HUES6 (cell line): Measurements from ENCODE around the gene PIK3R3.

ENCODE experiments used
- H3K27ac ChIP-seq: 2 replicates; pipeline ENCODE4 v1.7.0; 2013; ENCODE audit warnings: low read depth, mild to moderate bottlenecking, low read length, inconsistent platforms
- H3K27me3 ChIP-seq: 2 replicates; pipeline ENCODE4 v1.6.1; 2013; ENCODE audit warnings: low read length; ENCODE audit not compliant: control insufficient read depth, insufficient read depth
- H3K36me3 ChIP-seq: 2 replicates; pipeline ENCODE4 v1.6.1; 2013; ENCODE audit warnings: low read length; ENCODE audit not compliant: control insufficient read depth, insufficient read depth
- H3K4me1 ChIP-seq: 2 replicates; pipeline ENCODE4 v1.6.1; 2013; ENCODE audit warnings: low read length; ENCODE audit not compliant: control insufficient read depth, insufficient read depth
- H3K4me3 ChIP-seq: 2 replicates; pipeline ENCODE4 v1.5.1; 2013; ENCODE audit warnings: low read depth, low read length
- H3K9ac ChIP-seq: one replicate; pipeline ENCODE4 v1.6.1; 2013; ENCODE audit warnings: mild to moderate bottlenecking, low read length
- H3K9me3 ChIP-seq: 2 replicates; pipeline ENCODE4 v1.6.1; 2013; ENCODE audit warnings: low read depth, low read length; ENCODE audit not compliant: control insufficient read depth, insufficient read depth

The PIK3R3 gene

GRCh38 chr1:46081619-46082018 is 50.8 kb downstream of the PIK3R3 start:
- Histone ChIP-seq H3K9ac (no peak overlapping the region), H3K9me3 (no peaks in the 10 kb centered on the region), H3K4me3 (no peak overlapping the region), H3K36me3 (no peaks in the 10 kb centered on the region), H3K27ac (no peak overlapping the region), H3K4me1 (no peaks in the 10 kb centered on the region), H3K27me3 (no peaks in the 10 kb centered on the region)

GRCh38 chr1:46081206-46081605 is 51.2 kb downstream of the PIK3R3 start:
- Histone ChIP-seq H3K4me3 (no peak overlapping the region), H3K27ac (no peak overlapping the region), H3K4me1 (no peaks in the 10 kb centered on the region), H3K27me3 (no peaks in the 10 kb centered on the region), H3K9ac (no peak overlapping the region), H3K9me3 (no peaks in the 10 kb centered on the region), H3K36me3 (no peaks in the 10 kb centered on the region)

- H3K27me3 ChIP-seq, result no peaks in the 10 kb centered on the region
Observed at GRCh38 chr1:46080257-46080656, 52.2 kb downstream of the PIK3R3 start.

GRCh38 chr1:46077644-46078043 is 54.8 kb downstream of the PIK3R3 start:
- Histone ChIP-seq H3K27me3 (no peaks in the 10 kb centered on the region), H3K4me3 (no peak overlapping the region), H3K9me3 (no peaks in the 10 kb centered on the region), H3K9ac (no peak overlapping the region), H3K36me3 (no peaks in the 10 kb centered on the region), H3K27ac (0 out of 2 replicates have a peak overlapping the region, but pooled peaks have one; percentile 26), H3K4me1 (no peaks in the 10 kb centered on the region)

More at GRCh38 chr1:46080257-46080656, 52.2 kb downstream of the PIK3R3 start:
- no peak overlapping the region for H3K9ac ChIP-seq
- no peak overlapping the region for H3K4me3 ChIP-seq
- H3K4me1 ChIP-seq, result no peaks in the 10 kb centered on the region
- no peaks in the 10 kb centered on the region for H3K36me3 ChIP-seq
- H3K27ac ChIP-seq, result no peak overlapping the region
- H3K9me3 ChIP-seq, result no peaks in the 10 kb centered on the region

- no peak overlapping the region for H3K4me3 ChIP-seq
- no peaks in the 10 kb centered on the region for H3K4me1 ChIP-seq
- no peak overlapping the region for H3K9ac ChIP-seq
- no peaks in the 10 kb centered on the region for H3K27me3 ChIP-seq
- H3K9me3 ChIP-seq, result no peaks in the 10 kb centered on the region
- H3K36me3 ChIP-seq, result no peaks in the 10 kb centered on the region
- no peak overlapping the region for H3K27ac ChIP-seq
Observed at GRCh38 chr1:46076343-46076742, 56.1 kb downstream of the PIK3R3 start.

- H3K4me3 ChIP-seq, result no peak overlapping the region
- no peaks in the 10 kb centered on the region for H3K9me3 ChIP-seq
- no peaks in the 10 kb centered on the region for H3K4me1 ChIP-seq
- no peak overlapping the region for H3K9ac ChIP-seq
- H3K27ac ChIP-seq, result no peak overlapping the region
- H3K36me3 ChIP-seq, result peaks cover 9% of the 10 kb centered on the region; the same call in 1 of the 2 replicates
- H3K27me3 ChIP-seq, result no peaks in the 10 kb centered on the region
Observed at GRCh38 chr1:46072975-46073374, 59.5 kb downstream of the PIK3R3 start.

GRCh38 chr1:46070164-46070814 is 62.1 kb downstream of the PIK3R3 start:
- H3K36me3 ChIP-seq, result peaks cover 17% of the 10 kb centered on the region
- H3K4me1 ChIP-seq, result no peaks in the 10 kb centered on the region
- no peaks in the 10 kb centered on the region for H3K27me3 ChIP-seq
- H3K4me3 ChIP-seq, result no peak overlapping the region
- no peaks in the 10 kb centered on the region for H3K9me3 ChIP-seq
- H3K27ac ChIP-seq, result no peak overlapping the region
- no peak overlapping the region for H3K9ac ChIP-seq

- Histone ChIP-seq H3K27me3 (no peaks in the 10 kb centered on the region), H3K27ac (no peak overlapping the region), H3K9me3 (no peaks in the 10 kb centered on the region), H3K36me3 (peaks cover 19% of the 10 kb centered on the region), H3K4me1 (no peaks in the 10 kb centered on the region), H3K9ac (no peak overlapping the region), H3K4me3 (no peak overlapping the region)
Observed at GRCh38 chr1:46068525-46068924, 63.9 kb downstream of the PIK3R3 start.

- H3K9ac ChIP-seq, result no peak overlapping the region
- no peak overlapping the region for H3K4me3 ChIP-seq
- H3K4me1 ChIP-seq, result no peaks in the 10 kb centered on the region
- no peaks in the 10 kb centered on the region for H3K9me3 ChIP-seq
- H3K27me3 ChIP-seq, result no peaks in the 10 kb centered on the region
- H3K36me3 ChIP-seq, result peaks cover 19% of the 10 kb centered on the region
- H3K27ac ChIP-seq, result no peak overlapping the region
Observed at GRCh38 chr1:46067652-46068051, 64.8 kb downstream of the PIK3R3 start.

GRCh38 chr1:46065405-46065804 is 67.0 kb downstream of the PIK3R3 start:
- Histone ChIP-seq H3K4me1 (no peaks in the 10 kb centered on the region), H3K36me3 (peaks cover 35% of the 10 kb centered on the region), H3K4me3 (no peak overlapping the region), H3K27ac (no peak overlapping the region), H3K27me3 (no peaks in the 10 kb centered on the region), H3K9me3 (no peaks in the 10 kb centered on the region), H3K9ac (no peak overlapping the region)

- Histone ChIP-seq H3K9ac (no peak overlapping the region), H3K36me3 (peaks cover 33% of the 10 kb centered on the region), H3K4me1 (no peaks in the 10 kb centered on the region), H3K4me3 (no peak overlapping the region), H3K27me3 (no peaks in the 10 kb centered on the region), H3K27ac (no peak overlapping the region), H3K9me3 (no peaks in the 10 kb centered on the region)
Observed at GRCh38 chr1:46064708-46065107, 67.7 kb downstream of the PIK3R3 start.
